Measurements from ENCODE around the gene FBRSL1.

- TF ChIP-seq EZH2 (IDR thresholded peaks at IDR 0.05; ENCODE audit: low read length, unreplicated experiment) (no peak), CTCF (conservative IDR thresholded peaks at IDR 0.05; ENCODE audit: low read depth, low read length) (no peak), EZH2phosphoT487 (IDR thresholded peaks at IDR 0.05; ENCODE audit: borderline replicate concordance, low read length) (no peak)
Observed at GRCh38 chr12:132539016-132539773, 49.2 kb downstream of the FBRSL1 start.

Measured in PC-3 (cell line).